Dedifferentiated amniotic fluid mesenchymal stem cell (primary cell): ENCODE measurements around the gene NUAK2.

Experiments used
- DNase-seq: peaks from one replicate; pipeline ENCODE4 v3.0.0-alpha.2; 2016; ENCODE audit errors: extremely low spot score

The NUAK2 gene

GRCh38 chr1:205256951-205257625 is 64.5 kb downstream of the NUAK2 start:
- DNase-seq = no peak

GRCh38 chr1:205255941-205256780 is 65.4 kb downstream of the NUAK2 start:
- DNase-seq = peak; percentile 85
